Measurements from ENCODE around the gene ALK.

ALK gene

DNA sequence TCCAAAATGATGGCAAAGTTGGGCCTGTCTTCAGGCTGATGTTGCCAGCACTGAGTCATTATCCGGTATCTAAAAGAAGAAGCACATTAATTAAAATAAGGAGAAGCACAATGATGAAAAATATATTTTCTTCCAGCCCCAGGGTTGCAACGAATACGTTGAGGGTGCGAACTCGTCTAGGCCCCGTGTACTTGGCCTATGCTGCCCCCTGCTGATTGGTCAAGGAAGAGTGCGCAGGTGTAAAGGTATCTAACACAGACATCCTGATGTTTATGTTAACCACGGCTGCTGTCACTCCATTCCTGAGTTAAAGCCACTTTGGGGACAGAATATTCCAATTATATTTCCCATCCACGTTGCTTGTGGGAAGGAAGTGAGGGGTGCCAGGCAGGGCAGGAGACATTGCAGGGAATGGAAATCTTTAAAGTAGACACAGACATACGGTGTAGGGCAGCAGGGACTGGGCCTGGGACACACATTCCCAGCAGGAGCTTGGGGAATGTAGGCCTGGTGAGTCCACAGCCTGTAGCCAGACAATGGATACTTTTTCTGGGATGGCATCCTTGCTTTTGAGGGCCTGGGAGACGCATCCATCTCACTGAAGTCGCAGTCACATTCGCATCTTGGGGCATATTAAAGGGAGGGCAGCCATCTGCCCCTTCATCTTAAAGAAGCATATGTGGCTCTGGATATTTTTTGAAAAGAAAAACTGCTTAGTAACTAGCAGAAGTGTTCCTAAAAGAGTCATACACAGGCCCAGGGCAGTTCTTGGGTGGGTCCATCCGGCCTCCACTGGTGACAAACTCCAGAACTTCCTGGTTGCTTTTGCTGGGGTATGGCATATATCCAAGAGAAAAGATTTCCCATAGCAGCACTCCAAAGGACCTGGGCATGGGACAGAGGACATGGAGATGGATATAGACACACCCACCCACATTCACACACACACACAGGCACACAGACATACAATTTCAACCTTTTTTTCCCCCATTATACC, 724.3 kb downstream of the ALK start:
- DNase-seq (ENCODE audit: low spot score), result peak; percentile 62

DNA sequence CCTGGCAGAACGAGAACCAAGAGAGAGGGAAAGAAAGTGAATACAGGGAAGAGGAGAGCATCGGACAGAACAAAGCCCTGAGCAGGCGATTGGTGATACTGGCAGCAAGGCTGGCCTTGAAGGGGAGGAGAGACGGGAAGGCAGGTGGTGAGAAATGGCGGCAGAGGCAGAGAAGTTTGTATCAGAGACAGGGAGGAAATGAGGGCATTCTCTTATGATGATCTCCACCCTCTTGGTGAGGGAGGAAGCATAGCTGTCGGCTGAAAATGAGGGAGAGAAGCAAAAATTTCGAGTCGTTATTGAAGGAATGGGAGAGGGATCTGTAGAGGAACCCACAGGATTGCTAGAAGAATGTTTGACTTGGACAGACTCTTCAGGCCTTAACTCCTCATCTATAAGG, 725.6 kb downstream of the ALK start:
- no peak for DNase-seq (ENCODE audit: low spot score)

DNA sequence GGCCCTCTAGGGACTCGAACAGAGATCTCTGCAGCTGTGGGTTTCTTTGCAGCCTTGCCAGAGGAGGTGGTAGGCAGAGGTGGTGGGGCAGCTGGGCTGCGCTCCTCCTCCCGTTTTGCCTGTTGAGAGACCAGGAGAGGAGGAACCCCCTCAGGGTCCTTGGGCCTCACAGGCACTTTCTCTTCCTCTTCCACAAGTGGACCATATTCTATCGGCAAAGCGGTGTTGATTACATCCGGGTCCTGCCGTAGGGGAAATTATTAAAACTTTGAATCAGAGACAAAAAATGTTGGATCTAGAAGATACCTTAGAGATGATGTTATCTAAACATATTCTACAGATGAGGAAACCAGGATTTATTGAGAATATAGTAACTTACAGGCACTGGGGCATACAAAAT, 727.7 kb downstream of the ALK start:
- DNase-seq (ENCODE audit: low spot score), result no peak

DNA sequence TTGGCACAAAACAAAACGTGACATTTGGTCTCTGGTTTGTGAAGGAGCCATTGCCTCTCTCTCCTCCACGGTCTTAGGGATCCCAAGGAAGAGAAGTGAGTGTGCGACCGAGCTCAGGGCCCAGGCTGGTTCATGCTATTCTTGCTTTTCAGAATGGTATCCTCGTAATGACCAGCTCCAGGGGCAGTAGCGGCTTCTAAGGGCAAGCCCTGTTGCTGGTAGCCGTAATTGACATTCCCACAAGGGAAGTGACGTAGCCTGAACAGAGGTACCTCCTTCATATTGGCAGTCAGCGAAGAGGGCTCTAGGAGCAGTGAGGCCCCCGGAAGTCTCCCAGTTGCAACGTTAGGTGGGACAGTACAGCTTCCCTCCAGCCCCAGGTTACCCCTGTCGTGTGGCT, 728.3 kb downstream of the ALK start:
- DNase-seq (ENCODE audit: low spot score), result no peak

DNA sequence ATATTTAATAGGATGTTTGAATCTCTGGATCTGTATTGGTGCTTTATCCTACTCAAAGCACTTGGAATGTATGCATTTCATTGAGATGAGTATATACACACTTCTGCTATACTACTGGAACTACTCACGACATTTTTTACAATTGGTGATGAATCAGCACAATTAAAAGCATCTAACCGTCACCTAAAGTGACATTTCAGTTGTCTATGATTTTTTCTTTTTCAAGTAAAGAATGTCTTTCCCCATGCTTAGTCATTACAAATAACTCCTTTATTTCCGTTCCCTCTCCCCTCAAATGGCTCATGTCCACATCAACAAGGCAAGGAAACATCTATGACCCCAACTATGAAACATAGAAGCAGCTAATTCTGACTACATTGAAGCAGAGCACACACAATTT, 728.9 kb downstream of the ALK start:
- DNase-seq (ENCODE audit: low spot score), result no peak

DNA sequence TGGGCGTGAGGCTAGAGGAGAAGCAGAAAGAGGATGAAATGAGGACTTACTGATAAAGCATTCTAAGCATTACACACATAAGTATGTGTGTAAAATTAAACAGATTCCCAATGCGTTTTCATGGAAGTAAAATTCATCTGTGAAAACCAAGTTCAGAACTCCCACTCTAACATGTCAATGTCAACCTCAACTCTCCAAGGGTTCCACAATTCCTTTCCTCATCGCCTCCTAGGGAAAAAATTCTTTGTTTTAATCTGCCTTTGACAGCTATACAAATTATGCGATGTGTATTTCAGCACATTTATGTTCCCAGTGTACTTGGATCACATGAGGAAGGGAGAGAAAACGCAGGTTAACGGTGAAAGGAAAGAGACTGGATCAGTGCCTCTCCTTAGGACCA, 729.6 kb downstream of the ALK start:
- no peak for DNase-seq (ENCODE audit: low spot score)

DNA sequence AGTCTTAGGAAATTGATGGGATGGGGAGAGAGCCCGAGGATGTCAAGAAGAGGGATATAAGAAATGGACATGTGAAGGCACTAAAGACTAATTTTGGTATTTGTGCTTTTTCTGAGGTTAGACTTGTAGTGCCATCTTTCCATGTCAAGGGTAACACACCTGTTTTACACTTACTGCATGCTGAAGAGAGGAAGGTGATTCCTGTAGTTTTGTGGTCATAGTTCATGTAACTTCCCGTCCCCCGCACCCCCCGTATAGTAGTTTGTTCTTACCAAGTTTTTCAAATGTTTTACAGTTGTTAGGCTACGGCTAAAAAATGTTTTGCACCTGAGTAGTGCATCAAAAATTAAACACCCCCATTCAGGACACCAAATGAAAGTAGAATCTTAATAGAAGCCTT, 732.3 kb downstream of the ALK start:
- DNase-seq (ENCODE audit: low spot score), result no peak

DNA sequence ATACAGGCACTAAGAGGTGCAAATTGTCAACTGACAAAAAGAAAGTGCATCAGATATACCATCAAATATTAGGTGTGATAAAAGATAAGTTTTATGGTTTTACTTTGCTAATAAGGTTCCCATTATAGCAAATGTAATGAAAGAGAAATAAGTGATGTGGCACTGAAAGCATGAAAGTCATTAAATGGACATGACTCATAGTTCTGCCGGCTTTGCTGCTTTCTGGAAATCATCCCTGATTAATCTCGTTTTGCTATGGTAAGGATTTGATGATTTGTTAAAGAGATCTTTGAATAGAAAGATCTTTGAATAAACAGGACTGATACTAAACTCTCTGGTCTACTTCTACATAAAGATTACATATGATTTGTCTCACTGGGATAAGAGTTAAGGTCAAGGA, 733.5 kb downstream of the ALK start:
- no peak for DNase-seq (ENCODE audit: low spot score)

DNA sequence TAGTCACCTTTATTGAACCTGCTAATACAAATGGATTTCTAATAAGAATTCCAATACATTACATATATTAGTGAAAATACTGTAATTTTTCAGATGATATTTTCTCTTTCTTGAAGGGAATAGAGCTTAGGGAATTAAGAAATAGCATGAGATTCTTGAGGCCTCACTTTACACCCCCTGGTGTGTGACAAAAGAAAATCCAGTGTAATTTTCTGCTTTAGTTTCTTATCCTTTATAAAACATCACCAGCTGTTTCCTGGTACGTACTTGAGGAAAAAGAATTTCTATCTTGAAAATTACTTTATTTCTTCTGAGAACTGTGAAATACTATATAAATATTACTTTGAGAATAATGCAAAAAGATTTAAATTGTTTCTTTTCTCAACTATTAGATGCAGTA, 734.6 kb downstream of the ALK start:
- DNase-seq (ENCODE audit: low spot score), result no peak

DNA sequence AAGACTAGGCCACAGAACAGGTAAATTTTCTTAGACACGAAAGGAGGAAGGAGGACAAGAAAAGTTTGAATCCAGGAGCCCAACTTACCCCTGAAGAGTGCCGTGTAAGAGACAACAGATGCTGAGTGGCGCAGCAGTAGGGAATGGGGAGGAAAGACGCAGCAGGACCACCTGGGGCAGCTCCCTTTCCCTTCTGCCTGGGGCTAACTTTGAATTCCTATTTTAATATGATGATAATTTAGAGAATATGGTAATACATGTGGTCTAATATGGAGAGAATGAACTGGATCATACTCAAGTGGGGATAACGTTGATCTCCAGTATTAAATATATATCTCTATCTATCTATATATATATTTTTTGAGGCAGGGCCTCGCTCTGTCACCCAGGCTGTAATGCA, 736.9 kb downstream of the ALK start:
- no peak for DNase-seq (ENCODE audit: low spot score)

DNA sequence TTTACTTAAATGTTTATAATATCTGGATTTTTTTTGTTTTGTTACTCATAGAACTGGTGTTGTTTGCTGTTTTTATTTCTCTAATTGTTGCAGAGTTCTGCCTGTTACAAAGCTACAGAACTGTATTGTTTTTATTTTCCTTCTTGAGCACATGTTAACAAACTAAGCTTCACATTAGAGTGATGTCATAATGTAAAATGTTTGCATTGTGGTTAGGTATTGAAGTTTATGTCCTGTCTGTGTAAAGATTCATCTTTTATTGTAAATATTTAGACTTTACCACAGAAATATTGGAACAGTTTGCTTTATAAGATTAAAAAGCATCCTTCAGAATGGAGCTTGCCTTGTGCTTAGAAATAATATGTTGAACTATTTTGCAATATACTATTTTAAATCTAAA, 738.5 kb downstream of the ALK start:
- no peak for DNase-seq (ENCODE audit: low spot score)

DNA sequence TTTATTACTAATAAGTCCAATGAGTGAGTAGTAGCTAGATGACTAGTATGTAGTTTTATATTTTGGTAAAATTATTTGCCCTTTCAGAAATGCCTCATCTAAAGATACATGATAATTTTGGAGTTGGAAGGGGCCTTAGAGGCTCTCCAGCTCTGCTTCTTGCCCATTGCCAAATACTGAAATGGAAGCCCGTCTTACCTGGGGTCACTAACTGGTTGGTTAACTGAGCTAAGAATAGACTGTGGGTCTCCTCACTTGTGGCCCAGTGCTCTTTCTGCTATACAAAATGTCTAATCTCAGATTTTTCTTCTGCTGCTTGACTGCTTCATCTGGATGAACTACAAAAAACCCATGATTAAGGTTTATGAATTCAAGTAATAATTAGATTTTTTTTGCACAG, 739.1 kb downstream of the ALK start:
- DNase-seq (ENCODE audit: low spot score), result no peak

DNA sequence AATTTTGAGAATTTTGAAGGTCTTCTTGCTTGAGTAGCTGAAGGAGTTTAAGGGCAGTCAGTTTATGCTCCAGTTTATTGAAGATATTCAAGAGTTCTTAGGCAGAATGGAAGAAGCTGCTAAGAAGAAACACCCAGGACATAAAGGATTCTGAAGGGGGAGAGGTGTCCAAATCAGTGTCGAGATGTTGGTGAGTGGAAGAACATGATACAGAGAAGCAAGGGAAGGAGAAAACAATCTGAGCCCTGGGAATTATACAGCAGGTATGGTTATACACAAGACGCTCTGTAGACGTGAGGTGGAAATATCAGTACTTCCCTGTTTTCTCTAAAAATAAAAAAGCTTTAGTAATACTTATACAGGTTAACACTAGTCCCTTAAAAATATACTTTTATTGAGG, 746.0 kb downstream of the ALK start:
- DNase-seq (ENCODE audit: low spot score), result no peak

DNA sequence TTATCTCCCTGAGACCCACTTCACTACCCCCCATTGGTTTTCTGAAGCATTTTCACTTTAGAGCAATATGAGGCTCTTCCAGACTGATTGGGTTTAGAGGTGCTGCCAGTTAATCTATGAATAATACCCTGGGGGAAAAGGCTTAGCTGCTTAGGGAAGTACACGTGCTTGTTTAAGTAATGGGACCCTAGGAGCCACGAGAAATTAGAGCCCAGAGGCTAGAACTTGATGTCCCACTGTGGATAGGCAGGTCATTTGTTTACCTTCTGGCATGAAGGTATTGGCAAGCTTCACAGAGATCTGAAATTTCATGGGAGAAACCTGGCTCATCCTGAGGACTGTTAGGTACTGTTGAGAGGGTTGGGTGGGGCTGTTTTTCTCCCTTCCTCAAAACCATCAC, 746.4 kb downstream of the ALK start:
- no peak for DNase-seq (ENCODE audit: low spot score)

DNA sequence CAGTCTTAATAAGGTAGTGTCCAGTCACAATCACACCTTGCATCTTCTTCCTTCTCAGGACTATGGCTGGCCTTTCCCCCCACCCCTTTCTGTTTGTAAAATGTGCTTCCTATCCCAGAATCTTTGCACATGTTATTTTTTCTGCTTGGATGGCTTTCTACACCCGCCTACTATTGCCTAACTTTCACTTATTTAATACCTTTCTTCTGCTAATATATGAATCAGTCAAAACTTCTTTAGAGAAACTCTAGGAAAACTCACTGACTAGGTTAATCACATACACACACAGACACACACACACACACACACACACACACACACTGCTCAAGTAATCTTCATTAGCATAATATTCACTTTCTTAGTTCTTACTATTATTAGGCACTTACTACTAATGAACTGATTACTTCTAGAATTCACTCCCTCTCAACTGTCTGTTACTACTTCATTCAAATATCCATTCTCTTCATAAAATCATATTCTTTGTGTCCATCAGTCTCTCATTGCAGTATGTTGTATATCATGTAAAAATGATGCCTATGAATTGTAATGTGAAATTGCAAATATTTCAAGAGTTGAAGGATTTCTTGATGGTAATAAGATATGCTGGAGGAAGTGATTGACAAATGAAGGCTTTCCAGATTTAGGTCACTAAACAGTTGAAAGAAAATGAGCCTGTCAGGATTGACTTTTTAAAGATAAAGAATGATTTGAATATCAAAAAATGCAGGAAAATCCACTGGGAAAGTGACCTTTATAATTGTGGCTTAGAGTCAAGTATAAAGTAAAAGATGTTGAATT, 754.9 kb downstream of the ALK start:
- DNase-seq (ENCODE audit: low spot score), result no peak

DNA sequence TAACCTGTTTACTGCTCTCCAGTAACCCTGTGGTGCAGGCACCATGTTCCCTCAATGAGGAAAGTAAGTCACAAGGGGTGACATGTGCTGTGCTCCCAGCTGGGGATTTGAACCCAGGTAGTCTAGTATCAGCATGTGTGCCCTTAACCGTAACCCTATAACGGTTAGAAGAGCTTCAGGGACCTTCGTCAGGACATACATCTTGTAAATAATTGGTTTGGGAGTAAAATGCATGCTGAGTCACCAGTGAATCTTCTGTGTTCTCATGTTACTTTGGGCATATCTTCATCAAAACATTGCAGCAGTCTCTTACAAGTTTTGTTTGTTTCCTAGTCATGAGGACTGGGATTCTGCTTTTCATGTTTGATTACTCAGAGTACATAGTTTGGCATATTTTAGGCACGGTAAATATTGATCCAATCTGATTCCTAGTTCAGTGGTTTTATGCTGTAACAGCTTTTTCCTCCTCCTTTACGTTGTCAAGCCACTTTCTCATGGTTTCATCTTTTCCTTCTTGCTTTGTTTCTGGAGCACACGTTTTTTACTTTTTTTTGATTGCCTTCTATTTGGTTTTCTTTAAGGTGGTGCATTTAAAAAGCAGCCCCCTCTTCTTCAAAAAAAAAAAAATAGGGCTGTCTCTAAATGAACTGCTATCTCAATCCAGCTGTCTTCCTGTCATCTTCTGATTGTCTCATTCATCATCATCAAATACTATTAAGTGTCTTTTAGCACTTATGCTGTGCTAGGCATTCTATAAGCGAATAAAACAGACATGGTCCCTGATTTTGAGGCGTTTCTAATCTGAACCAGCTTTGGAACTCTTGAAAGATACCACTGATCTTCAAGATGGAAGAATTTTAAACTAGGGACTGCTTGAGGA, 755.8 kb downstream of the ALK start:
- DNase-seq (ENCODE audit: low spot score), result no peak

DNA sequence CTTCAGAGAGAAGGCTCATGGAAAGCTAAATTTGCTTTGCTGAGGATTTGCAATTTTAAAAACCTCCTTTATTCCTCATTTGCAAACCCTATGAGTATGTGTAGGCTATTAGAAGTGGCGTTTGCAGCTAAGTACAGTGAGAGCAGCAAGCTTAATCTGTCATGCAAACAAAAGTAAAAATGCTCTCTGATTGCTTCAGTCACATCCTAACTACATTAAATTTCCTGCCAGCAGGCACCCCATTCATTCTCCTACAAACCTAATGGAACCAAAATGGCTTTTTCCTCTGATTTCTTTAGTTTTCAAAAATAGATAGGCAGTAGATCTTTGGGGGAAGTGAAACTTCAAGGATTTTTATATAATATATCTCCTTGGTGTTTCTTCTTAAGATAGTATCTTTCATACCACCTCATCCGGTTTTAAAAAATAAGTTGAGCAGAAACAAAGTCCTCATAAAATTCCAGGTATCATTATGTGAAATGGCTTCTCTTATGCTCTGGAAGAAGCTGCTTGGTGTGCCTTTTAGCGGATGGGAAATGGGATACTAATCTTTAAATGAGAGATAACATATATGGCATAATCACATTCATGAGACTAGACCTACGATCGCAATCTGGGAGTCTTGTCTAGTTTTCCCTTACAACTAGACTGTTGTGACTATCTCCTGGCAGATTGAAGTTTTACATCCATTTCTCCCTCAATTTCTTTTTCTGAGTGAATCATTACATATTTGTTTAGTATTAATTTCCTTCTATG, 757.1 kb downstream of the ALK start:
- DNase-seq (ENCODE audit: low spot score), result no peak

DNA sequence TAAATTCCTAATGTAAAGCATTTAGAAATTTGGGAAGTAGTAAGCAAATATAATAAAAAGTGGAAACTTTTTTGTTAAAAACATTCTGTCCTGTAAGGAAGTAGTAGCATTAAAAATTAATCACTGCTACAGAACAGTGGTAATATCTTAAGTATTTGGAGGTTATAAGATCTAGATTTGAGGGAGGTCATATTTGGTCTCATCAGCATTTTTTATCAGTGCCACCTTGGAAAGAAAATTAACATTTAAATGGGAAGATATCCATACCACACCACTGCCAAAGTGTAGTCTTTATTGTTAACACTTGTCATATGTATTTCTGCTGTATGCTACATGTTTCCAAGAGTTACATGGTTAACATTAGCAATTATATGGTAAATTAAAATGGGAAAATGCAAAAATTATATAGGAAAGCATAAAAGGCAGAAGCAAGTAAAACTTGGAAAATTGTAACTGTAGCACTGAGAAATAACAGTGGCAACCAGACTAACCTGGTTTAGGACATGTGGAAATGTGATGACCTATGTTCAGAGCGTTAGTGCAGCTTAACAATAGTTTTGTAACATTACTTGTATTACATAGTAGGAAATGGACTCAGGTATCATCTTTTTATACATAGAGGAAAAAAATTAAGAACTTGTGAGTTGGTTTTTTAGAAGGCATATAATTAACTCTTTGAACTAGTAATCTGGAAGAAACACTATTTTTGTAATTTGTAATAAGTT, 759.0 kb downstream of the ALK start:
- DNase-seq (ENCODE audit: low spot score), result no peak

DNA sequence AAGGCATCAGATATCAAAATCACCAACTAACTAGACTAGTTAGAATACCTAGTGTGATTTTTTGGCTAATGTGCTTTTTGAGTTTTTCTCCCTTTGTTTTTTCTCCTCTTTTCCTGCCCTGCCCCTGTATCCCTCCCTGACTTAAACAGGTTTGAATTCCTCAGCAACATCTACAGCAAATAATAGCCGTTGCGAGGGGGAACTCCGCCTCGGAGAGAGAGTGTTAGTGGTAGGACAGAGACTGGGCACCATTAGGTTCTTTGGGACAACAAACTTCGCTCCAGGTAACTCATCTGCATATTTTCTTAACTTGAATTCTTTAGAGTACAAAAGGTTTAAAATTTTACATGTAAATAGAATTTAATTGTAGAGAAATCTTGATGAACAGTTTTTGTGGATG, 761.2 kb downstream of the ALK start:
- DNase-seq (ENCODE audit: low spot score), result no peak

DNA sequence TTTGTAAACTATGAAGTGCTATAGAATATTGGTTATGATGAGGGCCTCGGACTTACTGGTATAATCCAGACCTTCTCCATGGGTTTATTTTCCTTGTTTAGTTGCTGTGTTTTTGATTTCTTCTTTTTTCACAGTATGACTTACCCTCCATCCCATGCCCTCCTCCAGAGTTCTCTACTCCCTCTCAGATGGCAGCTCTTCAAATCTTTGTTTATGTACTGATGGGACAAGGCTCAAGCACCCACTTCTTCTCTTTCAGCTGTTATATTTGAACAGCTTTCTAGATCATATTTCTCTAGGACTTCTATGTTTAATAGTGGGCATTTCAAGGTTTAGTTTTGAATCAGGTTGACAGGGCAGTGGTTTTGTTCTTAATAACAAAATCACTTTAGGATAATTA, 762.3 kb downstream of the ALK start:
- no peak for DNase-seq (ENCODE audit: low spot score)

DNA sequence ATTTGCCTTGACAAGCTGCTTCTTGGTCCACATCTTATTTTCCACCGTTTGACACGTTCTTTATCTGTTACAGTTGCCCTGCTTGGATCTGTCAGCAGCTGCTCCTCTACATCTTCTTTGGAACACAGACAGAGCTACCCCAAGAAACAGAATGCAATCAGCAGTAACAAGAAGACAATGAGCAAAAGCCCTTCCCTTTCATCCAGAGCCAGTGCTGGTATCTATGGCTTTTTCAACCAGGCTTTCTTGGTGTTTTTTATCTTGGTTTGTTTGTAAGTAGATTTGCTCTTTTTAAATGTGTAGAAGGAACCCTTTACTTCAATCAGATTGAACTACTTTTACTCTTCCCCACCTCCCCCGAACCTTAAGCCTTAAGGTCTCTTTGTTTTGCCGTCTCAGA, 764.3 kb downstream of the ALK start:
- DNase-seq (ENCODE audit: low spot score), result no peak
